ENCODE results near the gene LRFN2.

LRFN2 gene

DNA sequence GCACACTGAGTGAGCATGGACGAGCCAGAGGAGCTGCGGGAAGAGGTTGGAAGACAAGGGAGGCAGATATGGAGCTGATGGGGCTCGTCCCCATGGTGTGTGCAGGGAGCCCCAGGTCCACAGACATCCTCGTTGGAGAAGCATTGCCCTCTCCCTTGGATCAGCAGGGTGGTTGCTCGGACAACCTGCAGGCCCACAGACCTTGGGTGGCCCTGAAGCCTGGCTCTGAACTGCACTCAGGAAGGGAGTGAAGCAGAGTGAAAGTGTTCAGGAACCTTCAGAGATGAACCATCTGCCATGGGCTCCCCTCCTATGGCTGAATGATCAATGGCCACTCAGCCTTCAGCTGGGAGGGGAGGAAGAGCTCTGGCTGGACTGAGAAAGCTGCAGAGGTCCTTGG is 43.3 kb upstream of the LRFN2 start:
- no peaks in the 10 kb centered on the region for H4K20me1 ChIP-seq (ENCODE audit: control insufficient read depth, insufficient read depth, low read depth, low read length)
- no peaks in the 10 kb centered on the region for H3F3A ChIP-seq (ENCODE audit: control insufficient read depth, insufficient read depth)
- TF ChIP-seq, protein P1, sequence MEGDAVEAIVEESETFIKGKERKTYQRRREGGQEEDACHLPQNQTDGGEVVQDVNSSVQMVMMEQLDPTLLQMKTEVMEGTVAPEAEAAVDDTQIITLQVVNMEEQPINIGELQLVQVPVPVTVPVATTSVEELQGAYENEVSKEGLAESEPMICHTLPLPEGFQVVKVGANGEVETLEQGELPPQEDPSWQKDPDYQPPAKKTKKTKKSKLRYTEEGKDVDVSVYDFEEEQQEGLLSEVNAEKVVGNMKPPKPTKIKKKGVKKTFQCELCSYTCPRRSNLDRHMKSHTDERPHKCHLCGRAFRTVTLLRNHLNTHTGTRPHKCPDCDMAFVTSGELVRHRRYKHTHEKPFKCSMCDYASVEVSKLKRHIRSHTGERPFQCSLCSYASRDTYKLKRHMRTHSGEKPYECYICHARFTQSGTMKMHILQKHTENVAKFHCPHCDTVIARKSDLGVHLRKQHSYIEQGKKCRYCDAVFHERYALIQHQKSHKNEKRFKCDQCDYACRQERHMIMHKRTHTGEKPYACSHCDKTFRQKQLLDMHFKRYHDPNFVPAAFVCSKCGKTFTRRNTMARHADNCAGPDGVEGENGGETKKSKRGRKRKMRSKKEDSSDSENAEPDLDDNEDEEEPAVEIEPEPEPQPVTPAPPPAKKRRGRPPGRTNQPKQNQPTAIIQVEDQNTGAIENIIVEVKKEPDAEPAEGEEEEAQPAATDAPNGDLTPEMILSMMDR (IDR thresholded peaks at IDR 0.05; ENCODE audit: low read depth, low read length, poor library complexity, severe bottlenecking), result no peak
- no peak for TF ChIP-seq EZH2phosphoT487 (IDR thresholded peaks at IDR 0.05; ENCODE audit: borderline replicate concordance, low read length)
- H3K36me3 ChIP-seq (ENCODE audit: control insufficient read depth, low read length), result no peaks in the 10 kb centered on the region
- no peak overlapping the region for H3K4me2 ChIP-seq (ENCODE audit: low read length)
- H3K4me3 ChIP-seq (ENCODE audit: low read length), result no peak overlapping the region
- H3K9me2 ChIP-seq (replicated peaks; ENCODE audit: control insufficient read depth, low read length), result no peaks in the 10 kb centered on the region
- no peaks in the 10 kb centered on the region for H3K79me2 ChIP-seq (ENCODE audit: control insufficient read depth, low read length)
- H3K9me3 ChIP-seq (ENCODE audit: control insufficient read depth, insufficient read depth, low read length), result no peaks in the 10 kb centered on the region
- no peak overlapping the region for H3K27ac ChIP-seq (ENCODE audit: low read depth, low read length)
- 0 out of 2 replicates have a peak, but pooled peaks cover 10% of the 10 kb centered on the region for H3K27me3 ChIP-seq (ENCODE audit: control insufficient read depth, low read length)
- no peaks in the 10 kb centered on the region for H3K4me1 ChIP-seq (ENCODE audit: control insufficient read depth, low read length)

DNA sequence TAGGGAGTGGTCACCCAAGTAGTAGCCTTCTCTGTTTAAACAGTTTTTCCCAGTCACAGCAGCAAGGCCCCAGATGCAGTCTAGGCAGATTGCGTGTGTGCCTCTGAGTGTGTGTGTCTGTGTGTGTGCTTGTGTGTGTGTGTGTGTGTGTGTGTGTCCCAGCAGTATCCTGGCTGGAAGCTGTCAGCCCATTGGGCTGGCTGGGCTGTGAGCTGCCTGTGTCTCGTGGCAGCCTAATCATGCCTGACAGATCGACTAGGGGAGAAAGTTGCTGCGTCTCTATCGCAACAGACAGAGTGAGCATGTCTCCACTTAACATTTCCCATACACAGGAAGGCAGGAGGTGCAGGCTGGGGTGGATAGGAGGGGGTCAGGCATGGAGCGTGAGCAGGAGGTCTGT is 42.9 kb upstream of the LRFN2 start:
- Histone ChIP-seq H3K27ac (ENCODE audit: low read depth, low read length) (no peak overlapping the region), H3F3A (ENCODE audit: control insufficient read depth, insufficient read depth) (no peaks in the 10 kb centered on the region), H3K36me3 (ENCODE audit: control insufficient read depth, low read length) (no peaks in the 10 kb centered on the region), H3K27me3 (ENCODE audit: control insufficient read depth, low read length) (0 out of 2 replicates have a peak, but pooled peaks cover 10% of the 10 kb centered on the region), H4K20me1 (ENCODE audit: control insufficient read depth, insufficient read depth, low read depth, low read length) (no peaks in the 10 kb centered on the region), H3K4me2 (ENCODE audit: low read length) (no peak overlapping the region), H3K9me3 (ENCODE audit: control insufficient read depth, insufficient read depth, low read length) (no peaks in the 10 kb centered on the region), H3K79me2 (ENCODE audit: control insufficient read depth, low read length) (no peaks in the 10 kb centered on the region), H3K9me2 (replicated peaks; ENCODE audit: control insufficient read depth, low read length) (no peaks in the 10 kb centered on the region), H3K4me3 (ENCODE audit: low read length) (no peak overlapping the region), H3K4me1 (ENCODE audit: control insufficient read depth, low read length) (no peaks in the 10 kb centered on the region)
- TF ChIP-seq, protein P1 (IDR thresholded peaks at IDR 0.05; ENCODE audit: low read depth, low read length, poor library complexity, severe bottlenecking), result no peak
- TF ChIP-seq EZH2phosphoT487 (IDR thresholded peaks at IDR 0.05; ENCODE audit: borderline replicate concordance, low read length), result no peak

DNA sequence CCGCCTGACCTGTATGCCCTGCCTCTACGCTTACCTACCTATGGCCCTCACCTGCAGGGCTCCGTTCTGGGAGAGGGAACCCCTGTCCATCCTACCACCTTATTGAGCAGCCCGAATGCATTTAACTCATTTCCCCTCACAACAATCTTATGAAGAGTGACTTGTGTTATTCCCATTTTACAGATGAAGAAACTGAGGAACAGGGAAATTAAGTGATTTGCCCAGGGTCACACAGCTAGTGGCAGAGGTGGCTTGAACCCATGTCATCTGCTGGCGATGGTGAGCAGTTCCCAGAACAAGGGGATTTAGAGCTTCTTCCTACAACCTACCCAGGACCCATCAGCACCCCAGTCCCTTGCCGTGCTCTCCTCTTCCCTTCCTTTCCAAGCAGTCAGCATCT is 42.3 kb upstream of the LRFN2 start:
- no peaks in the 10 kb centered on the region for H3K9me2 ChIP-seq (replicated peaks; ENCODE audit: control insufficient read depth, low read length)
- H3K4me1 ChIP-seq (ENCODE audit: control insufficient read depth, low read length), result no peaks in the 10 kb centered on the region
- H3K79me2 ChIP-seq (ENCODE audit: control insufficient read depth, low read length), result no peaks in the 10 kb centered on the region
- TF ChIP-seq, protein P1 (IDR thresholded peaks at IDR 0.05; ENCODE audit: low read depth, low read length, poor library complexity, severe bottlenecking), result no peak
- no peak for TF ChIP-seq EZH2phosphoT487 (IDR thresholded peaks at IDR 0.05; ENCODE audit: borderline replicate concordance, low read length)
- H3K4me2 ChIP-seq (ENCODE audit: low read length), result no peak overlapping the region
- H3K27ac ChIP-seq (ENCODE audit: low read depth, low read length), result no peak overlapping the region
- 0 out of 2 replicates have a peak, but pooled peaks cover 10% of the 10 kb centered on the region for H3K27me3 ChIP-seq (ENCODE audit: control insufficient read depth, low read length)
- H3K36me3 ChIP-seq (ENCODE audit: control insufficient read depth, low read length), result no peaks in the 10 kb centered on the region
- H3K4me3 ChIP-seq (ENCODE audit: low read length), result no peak overlapping the region
- H3F3A ChIP-seq (ENCODE audit: control insufficient read depth, insufficient read depth), result no peaks in the 10 kb centered on the region
- no peaks in the 10 kb centered on the region for H3K9me3 ChIP-seq (ENCODE audit: control insufficient read depth, insufficient read depth, low read length)
- H4K20me1 ChIP-seq (ENCODE audit: control insufficient read depth, insufficient read depth, low read depth, low read length), result no peaks in the 10 kb centered on the region
